ENCODE data around the gene TUBAL3. TPM values are rescaled to one million over a fixed set of nuclear protein-coding genes. Genes with fewer than 3 reads are reported as not detected.

The TUBAL3 gene
- total RNA-seq, 5 donors from 2014 or later (not counting 1 experiment from before 2014, with no cell fraction given) = not detected

DNA sequence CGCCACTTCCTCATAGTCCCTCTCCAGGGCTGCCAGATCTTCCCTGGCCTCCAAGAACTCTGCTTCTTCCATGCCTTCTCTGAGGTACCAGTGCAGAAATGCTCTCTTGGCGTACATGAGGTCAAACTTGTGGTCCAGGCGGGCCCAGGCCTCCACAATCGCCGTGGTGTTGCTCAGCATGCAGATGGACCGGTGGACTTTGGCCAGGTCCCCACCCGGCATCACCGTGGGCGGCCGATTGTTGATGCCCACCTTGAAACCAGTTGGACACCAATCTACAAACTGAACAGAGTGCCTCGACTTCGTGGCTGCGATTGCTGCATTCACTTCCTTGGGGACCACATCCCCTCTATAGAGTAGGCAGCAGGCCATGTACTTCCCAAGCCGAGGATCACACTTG is 11.1 kb downstream of the TUBAL3 start:
- no peak for DNase-seq
- Mint-ChIP-seq H3K4me1 (no peaks in the 10 kb centered on the region), H3K9me3 (peaks cover 10 to 35% (median 30%) of the 10 kb centered on the region in 3 donors), H3K27ac (no peak overlapping the region), H3K4me3 (no peak overlapping the region), H3K36me3 (no peaks in the 10 kb centered on the region), H3K27me3 (peaks cover 9 to 12% of the 10 kb centered on the region in 2 donors)
- H3K27ac ChIP-seq (ENCODE audit: low read length) = no peak overlapping the region
- POLR2A ChIA-PET = no interaction called here
- H3K4me1 ChIP-seq (ENCODE audit: control insufficient read depth in 1 of 2, extremely low read depth in 1 of 2, insufficient read depth in 2 of 2, low read length in 2 of 2) = no peaks in the 10 kb centered on the region
- WGBS (ENCODE audit: insufficient coverage) = 89% methylated on average over 10 of the region's 14 CpGs
- CTCF ChIA-PET = no interaction called here
- H3K36me3 ChIP-seq (ENCODE audit: control insufficient read depth in 2 of 2, extremely low read depth in 1 of 2, insufficient read depth in 1 of 2, low read length in 1 of 2) = no peaks in the 10 kb centered on the region
- ATAC-seq (replicated peaks in 1 of 4) = no peak
- no peak overlapping the region for H3K4me3 ChIP-seq (ENCODE audit: control insufficient read depth in 1 of 2, extremely low read depth in 1 of 2, low read length in 1 of 2)
- H3K9me3 ChIP-seq = no peaks in the 10 kb centered on the region
- H3K27me3 ChIP-seq (replicated peaks in 1 of 2; ENCODE audit: control insufficient read depth in 2 of 2, extremely low read depth in 1 of 2, insufficient read depth in 2 of 2, low read length in 1 of 2) = peaks cover 0 to 11% of the 10 kb centered on the region in 2 experiments

DNA sequence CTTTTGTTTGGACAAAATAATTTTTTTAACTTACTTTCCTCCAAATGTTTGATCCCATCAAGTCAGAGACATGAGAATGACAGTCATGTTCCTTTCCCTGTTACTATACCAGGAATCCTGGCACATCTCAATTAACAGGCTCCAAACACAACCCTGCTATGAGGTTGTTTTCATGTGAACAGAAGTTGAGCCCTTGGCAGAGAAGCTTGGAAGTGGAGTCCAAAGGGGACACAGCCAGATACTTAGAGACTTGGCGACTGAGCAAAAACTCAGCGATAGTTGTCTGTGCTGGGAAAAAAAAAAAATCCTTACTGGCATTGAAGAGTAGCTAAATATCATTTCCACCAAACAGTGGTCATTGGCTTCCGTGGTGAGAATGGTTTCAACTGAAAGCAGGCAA is 12.8 kb downstream of the TUBAL3 start:
- Mint-ChIP-seq H3K4me1 (no peaks in the 10 kb centered on the region), H3K4me3 (no peak overlapping the region), H3K9me3 (peaks cover 15 to 40% (median 34%) of the 10 kb centered on the region in 3 donors), H3K27me3 (peaks cover 0 to 12% of the 10 kb centered on the region in 2 donors), H3K27ac (no peak overlapping the region), H3K36me3 (no peaks in the 10 kb centered on the region)
- no peak for ATAC-seq (replicated peaks in 1 of 4)
- no CpG with 5 or more reads among the region's 3 CpGs for WGBS (ENCODE audit: insufficient coverage)
- CTCF ChIA-PET = interaction anchor here in 1 of 2 donors (0.6 kb wide), 1 partner anchor 152 kb away, joined by 3 read pairs; no protein-coding TSS in a partner anchor
- DNase-seq = no peak
- H3K4me3 ChIP-seq (ENCODE audit: control insufficient read depth in 1 of 2, extremely low read depth in 1 of 2, low read length in 1 of 2) = no peak overlapping the region
- H3K9me3 ChIP-seq = no peaks in the 10 kb centered on the region
- H3K27me3 ChIP-seq (replicated peaks in 1 of 2; ENCODE audit: control insufficient read depth in 2 of 2, extremely low read depth in 1 of 2, insufficient read depth in 2 of 2, low read length in 1 of 2) = peaks cover 0 to 4% of the 10 kb centered on the region in 2 experiments
- no peaks in the 10 kb centered on the region for H3K4me1 ChIP-seq (ENCODE audit: control insufficient read depth in 1 of 2, extremely low read depth in 1 of 2, insufficient read depth in 2 of 2, low read length in 2 of 2)
- H3K27ac ChIP-seq (ENCODE audit: low read length) = no peak overlapping the region
- POLR2A ChIA-PET = no interaction called here
- H3K36me3 ChIP-seq (ENCODE audit: control insufficient read depth in 2 of 2, extremely low read depth in 1 of 2, insufficient read depth in 1 of 2, low read length in 1 of 2) = no peaks in the 10 kb centered on the region

DNA sequence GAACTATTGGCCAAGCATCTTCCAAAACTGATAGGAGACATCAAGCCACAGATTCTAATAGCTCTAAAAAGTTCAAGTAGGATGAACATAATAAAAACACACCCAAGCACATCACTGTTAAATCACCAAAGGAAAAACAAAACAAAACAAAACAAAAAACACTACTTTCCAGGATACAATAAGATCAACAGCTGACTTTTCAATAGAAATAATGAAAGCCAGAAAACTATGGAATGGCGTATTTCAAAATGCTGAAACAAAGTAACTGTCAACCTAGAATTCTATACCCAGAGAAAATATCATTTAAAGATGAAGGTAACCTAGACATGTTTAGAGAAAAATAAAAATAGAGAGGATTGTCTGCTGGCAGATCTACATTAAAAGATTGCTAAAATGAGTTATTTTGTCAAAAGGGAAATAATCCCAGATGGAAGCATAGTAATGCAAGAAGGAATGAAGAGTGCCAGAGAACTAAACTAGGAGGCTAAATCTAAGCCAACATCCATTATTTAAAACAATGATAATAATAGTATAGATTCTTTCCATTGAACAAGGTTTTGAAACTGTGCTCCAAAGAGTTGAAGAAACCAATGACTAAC is 13.9 kb downstream of the TUBAL3 start:
- ATAC-seq (replicated peaks in 1 of 4) = no peak
- no peaks in the 10 kb centered on the region for H3K4me1 Mint-ChIP-seq
- H3K27ac Mint-ChIP-seq = no peak overlapping the region
- H3K4me3 Mint-ChIP-seq = no peak overlapping the region
- H3K4me1 ChIP-seq (ENCODE audit: control insufficient read depth in 1 of 2, extremely low read depth in 1 of 2, insufficient read depth in 2 of 2, low read length in 2 of 2) = no peaks in the 10 kb centered on the region
- no peaks in the 10 kb centered on the region for H3K36me3 ChIP-seq (ENCODE audit: control insufficient read depth in 2 of 2, extremely low read depth in 1 of 2, insufficient read depth in 1 of 2, low read length in 1 of 2)
- no peak for DNase-seq
- H3K27me3 Mint-ChIP-seq = peaks cover 0 to 14% of the 10 kb centered on the region in 2 donors
- POLR2A ChIA-PET = interaction anchor here in 1 of 2 donors (0.6 to 0.7 kb wide), 2 partner anchors 21 to 228 kb away, joined by 5 to 6 read pairs; no protein-coding TSS in a partner anchor
- peaks cover 15 to 40% (median 34%) of the 10 kb centered on the region in 3 donors for H3K9me3 Mint-ChIP-seq
- H3K9me3 ChIP-seq = no peaks in the 10 kb centered on the region
- CTCF ChIA-PET = no interaction called here
- no peak overlapping the region for H3K4me3 ChIP-seq (ENCODE audit: control insufficient read depth in 1 of 2, extremely low read depth in 1 of 2, low read length in 1 of 2)
- no CpG with 5 or more reads among the region's 1 CpG for WGBS (ENCODE audit: insufficient coverage)
- no peaks in the 10 kb centered on the region for H3K36me3 Mint-ChIP-seq
- H3K27ac ChIP-seq (ENCODE audit: low read length) = no peak overlapping the region
- no peaks in the 10 kb centered on the region for H3K27me3 ChIP-seq (replicated peaks in 1 of 2; ENCODE audit: control insufficient read depth in 2 of 2, extremely low read depth in 1 of 2, insufficient read depth in 2 of 2, low read length in 1 of 2)

DNA sequence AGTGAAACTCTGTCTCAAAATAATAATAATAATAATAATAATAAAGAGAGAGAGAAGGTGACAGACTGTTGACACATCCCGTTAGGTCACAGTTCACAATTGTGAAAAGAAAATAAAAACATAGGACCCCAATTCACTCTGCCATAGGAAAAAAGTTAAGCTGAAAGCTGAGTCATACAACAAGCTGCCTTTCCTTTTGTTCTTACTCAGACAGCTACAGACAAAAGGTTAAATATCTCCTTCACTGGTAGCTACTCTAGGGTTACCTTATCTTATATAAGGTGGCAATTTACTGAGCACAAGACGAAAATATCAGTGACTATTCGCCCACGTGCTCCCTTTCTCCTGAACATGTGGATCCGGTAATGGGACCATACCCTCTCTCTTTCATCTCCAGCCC is 17.5 kb downstream of the TUBAL3 start:
- Histone ChIP-seq H3K4me1 (ENCODE audit: control insufficient read depth in 1 of 2, extremely low read depth in 1 of 2, insufficient read depth in 2 of 2, low read length in 2 of 2) (no peaks in the 10 kb centered on the region), H3K27me3 (replicated peaks in 1 of 2; ENCODE audit: control insufficient read depth in 2 of 2, extremely low read depth in 1 of 2, insufficient read depth in 2 of 2, low read length in 1 of 2) (no peaks in the 10 kb centered on the region), H3K4me3 (ENCODE audit: control insufficient read depth in 1 of 2, extremely low read depth in 1 of 2, low read length in 1 of 2) (no peak overlapping the region), H3K36me3 (ENCODE audit: control insufficient read depth in 2 of 2, extremely low read depth in 1 of 2, insufficient read depth in 1 of 2, low read length in 1 of 2) (no peaks in the 10 kb centered on the region), H3K9me3 (no peaks in the 10 kb centered on the region), H3K27ac (ENCODE audit: low read length) (no peak overlapping the region)
- Mint-ChIP-seq H3K27me3 (peaks cover 0 to 9% of the 10 kb centered on the region in 2 donors), H3K36me3 (no peaks in the 10 kb centered on the region), H3K4me3 (no peak overlapping the region), H3K27ac (no peak overlapping the region), H3K9me3 (peaks cover 15 to 37% (median 34%) of the 10 kb centered on the region in 3 donors), H3K4me1 (no peaks in the 10 kb centered on the region)
- ChIA-PET POLR2A (no interaction called here), CTCF (interaction anchor here (0.5 to 1.1 kb wide), 3 partner anchors 26 to 537 kb away, joined by 3 read pairs; no protein-coding TSS in a partner anchor)
- 39% methylated on average over 3 of the region's 5 CpGs for WGBS (ENCODE audit: insufficient coverage)
- ATAC-seq (replicated peaks in 1 of 4) (no peak), DNase-seq (no peak)

DNA sequence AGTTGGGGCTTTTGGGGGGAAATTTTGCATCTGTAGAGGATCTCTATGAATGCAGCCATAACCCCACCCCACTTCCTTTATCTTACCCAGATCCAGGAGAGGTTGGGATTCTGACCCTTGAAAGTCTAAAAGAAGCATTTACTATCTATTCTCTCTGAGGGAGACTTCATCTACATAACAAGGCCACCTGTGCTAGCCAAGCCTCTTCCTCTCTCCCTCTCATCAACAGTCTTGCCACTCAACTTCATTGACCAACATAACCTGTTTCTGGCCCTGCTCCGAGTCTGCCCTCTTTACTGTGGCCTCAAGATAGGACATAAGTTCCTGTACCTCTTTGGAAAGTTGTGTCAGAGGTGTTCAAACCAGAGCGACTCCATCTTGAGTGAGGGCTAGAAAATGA is 19.4 kb downstream of the TUBAL3 start:
- Mint-ChIP-seq H3K4me3 (no peak overlapping the region), H3K27me3 (peaks cover 0 to 8% of the 10 kb centered on the region in 2 donors), H3K27ac (no peak overlapping the region), H3K36me3 (no peaks in the 10 kb centered on the region), H3K4me1 (no peaks in the 10 kb centered on the region), H3K9me3 (peaks cover 10 to 17% (median 16%) of the 10 kb centered on the region in 3 donors)
- H3K36me3 ChIP-seq (ENCODE audit: control insufficient read depth in 2 of 2, extremely low read depth in 1 of 2, insufficient read depth in 1 of 2, low read length in 1 of 2) = no peaks in the 10 kb centered on the region
- no peaks in the 10 kb centered on the region for H3K27me3 ChIP-seq (replicated peaks in 1 of 2; ENCODE audit: control insufficient read depth in 2 of 2, extremely low read depth in 1 of 2, insufficient read depth in 2 of 2, low read length in 1 of 2)
- DNase-seq (no peak), ATAC-seq (replicated peaks in 1 of 4) (no peak)
- no peak overlapping the region for H3K27ac ChIP-seq (ENCODE audit: low read length)
- no peaks in the 10 kb centered on the region for H3K9me3 ChIP-seq
- no peaks in the 10 kb centered on the region for H3K4me1 ChIP-seq (ENCODE audit: control insufficient read depth in 1 of 2, extremely low read depth in 1 of 2, insufficient read depth in 2 of 2, low read length in 2 of 2)
- WGBS (ENCODE audit: insufficient coverage) = 60% methylated on average over 1 of the region's 2 CpGs
- no peak overlapping the region for H3K4me3 ChIP-seq (ENCODE audit: control insufficient read depth in 1 of 2, extremely low read depth in 1 of 2, low read length in 1 of 2)
- ChIA-PET POLR2A (no interaction called here), CTCF (no interaction called here)

DNA sequence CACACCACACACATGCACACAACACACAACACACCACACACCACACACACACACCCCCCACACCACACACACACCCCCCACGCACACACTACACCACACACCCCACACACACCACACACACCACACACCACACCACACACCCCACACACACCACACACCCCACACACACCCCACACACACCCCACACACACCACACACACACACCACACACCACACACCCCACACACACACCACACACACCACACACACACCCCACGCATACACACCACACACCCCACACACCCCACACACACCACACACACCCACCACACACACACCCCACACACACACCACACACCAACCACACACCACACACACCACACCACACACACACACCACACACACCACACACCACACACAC is 23.4 kb downstream of the TUBAL3 start:
- Histone ChIP-seq H3K27ac (ENCODE audit: low read length) (no peak overlapping the region), H3K36me3 (ENCODE audit: control insufficient read depth in 2 of 2, extremely low read depth in 1 of 2, insufficient read depth in 1 of 2, low read length in 1 of 2) (no peaks in the 10 kb centered on the region), H3K9me3 (no peaks in the 10 kb centered on the region), H3K4me1 (ENCODE audit: control insufficient read depth in 1 of 2, extremely low read depth in 1 of 2, insufficient read depth in 2 of 2, low read length in 2 of 2) (no peaks in the 10 kb centered on the region), H3K27me3 (replicated peaks in 1 of 2; ENCODE audit: control insufficient read depth in 2 of 2, extremely low read depth in 1 of 2, insufficient read depth in 2 of 2, low read length in 1 of 2) (no peaks in the 10 kb centered on the region), H3K4me3 (ENCODE audit: control insufficient read depth in 1 of 2, extremely low read depth in 1 of 2, low read length in 1 of 2) (no peak overlapping the region)
- ChIA-PET CTCF (no interaction called here), POLR2A (no interaction called here)
- no peak for DNase-seq
- Mint-ChIP-seq H3K27ac (no peak overlapping the region), H3K36me3 (no peaks in the 10 kb centered on the region), H3K9me3 (peaks cover 0 to 5% (median 4%) of the 10 kb centered on the region in 3 donors), H3K4me1 (no peaks in the 10 kb centered on the region), H3K27me3 (peaks cover 0 to 7% of the 10 kb centered on the region in 2 donors), H3K4me3 (no peak overlapping the region)
- ATAC-seq (replicated peaks in 1 of 4) = no peak
- WGBS (ENCODE audit: insufficient coverage) = 100% methylated on average over 1 of the region's 2 CpGs

Data from T-cell (primary cell).